ENCODE results near the gene DBX1.

DNA sequence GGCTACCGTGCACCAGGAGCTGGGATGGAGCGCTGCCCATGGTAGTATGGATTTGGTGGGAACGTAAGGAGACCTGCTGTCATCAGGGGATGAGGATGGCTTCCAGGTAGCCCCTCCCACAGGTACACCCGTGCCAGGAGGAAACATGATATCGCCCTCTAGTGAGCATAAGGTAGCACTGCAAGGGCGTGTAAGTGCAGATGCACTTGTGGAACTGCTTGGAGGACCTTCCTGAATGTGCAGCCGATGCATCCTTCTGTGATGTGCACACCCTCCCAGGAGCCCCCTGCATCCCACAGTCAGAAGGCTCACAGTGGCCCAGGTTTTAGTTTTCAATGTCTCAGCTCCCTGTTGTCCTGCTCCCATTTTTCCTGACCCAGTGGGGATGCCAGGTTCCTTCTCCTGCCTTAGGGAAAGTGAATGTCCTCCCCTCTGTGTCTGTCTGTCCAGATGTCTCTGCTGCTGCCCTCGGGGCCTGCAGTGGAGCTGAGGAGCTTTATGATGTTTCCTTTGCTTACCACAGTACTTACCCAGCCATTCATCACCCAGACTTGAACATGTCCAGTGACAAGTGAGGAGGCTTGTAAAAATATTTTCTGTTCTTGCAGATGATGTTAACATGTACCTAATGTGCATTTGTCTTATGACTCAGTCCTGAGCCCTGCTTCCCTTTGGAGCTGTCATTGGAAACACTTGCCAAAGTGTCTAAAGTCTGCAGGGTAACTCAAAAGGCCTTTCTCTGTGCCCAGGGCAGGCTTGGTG lies 49.2 kb downstream of the DBX1 start:
- TF ChIP-seq, protein P1, sequence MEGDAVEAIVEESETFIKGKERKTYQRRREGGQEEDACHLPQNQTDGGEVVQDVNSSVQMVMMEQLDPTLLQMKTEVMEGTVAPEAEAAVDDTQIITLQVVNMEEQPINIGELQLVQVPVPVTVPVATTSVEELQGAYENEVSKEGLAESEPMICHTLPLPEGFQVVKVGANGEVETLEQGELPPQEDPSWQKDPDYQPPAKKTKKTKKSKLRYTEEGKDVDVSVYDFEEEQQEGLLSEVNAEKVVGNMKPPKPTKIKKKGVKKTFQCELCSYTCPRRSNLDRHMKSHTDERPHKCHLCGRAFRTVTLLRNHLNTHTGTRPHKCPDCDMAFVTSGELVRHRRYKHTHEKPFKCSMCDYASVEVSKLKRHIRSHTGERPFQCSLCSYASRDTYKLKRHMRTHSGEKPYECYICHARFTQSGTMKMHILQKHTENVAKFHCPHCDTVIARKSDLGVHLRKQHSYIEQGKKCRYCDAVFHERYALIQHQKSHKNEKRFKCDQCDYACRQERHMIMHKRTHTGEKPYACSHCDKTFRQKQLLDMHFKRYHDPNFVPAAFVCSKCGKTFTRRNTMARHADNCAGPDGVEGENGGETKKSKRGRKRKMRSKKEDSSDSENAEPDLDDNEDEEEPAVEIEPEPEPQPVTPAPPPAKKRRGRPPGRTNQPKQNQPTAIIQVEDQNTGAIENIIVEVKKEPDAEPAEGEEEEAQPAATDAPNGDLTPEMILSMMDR (optimal IDR thresholded peaks at IDR 0.05 in 1 of 3, IDR thresholded peaks at IDR 0.05 in 1 of 3, conservative IDR thresholded peaks at IDR 0.05 in 1 of 3; ENCODE audit: extremely low read depth in 1 of 3, insufficient read depth in 2 of 3, low read length in 3 of 3), result peak; percentile 95 to 99 (median 99)
- TF ChIP-seq EZH2 (IDR thresholded peaks at IDR 0.05; ENCODE audit: low read length), result no peak
